Tibial nerve (tissue), 4 donors: ENCODE measurements around the gene ACOT4. TPM values are rescaled to one million over a fixed set of nuclear protein-coding genes. Genes with fewer than 3 reads are reported as not detected.

Experiments used
- DNase-seq, 2 donors: peaks; one replicate each; pipeline ENCODE4 v3.0.0-alpha.2; 2019; ENCODE audit warnings: low spot score in 2 of 2
- H3K27ac ChIP-seq, 4 donors: fragments of 200-600 bp; sonication (generic) in 3 of 4; one replicate each; pipeline ENCODE4 v1.5.1; 2017 to 2019; ENCODE audit warnings: mild to moderate bottlenecking in 1 of 4
- H3K27me3 ChIP-seq, 2 donors: fragments of 200-600 bp; sonication (generic) in 1 of 2; one replicate each; pipeline versions ENCODE4 v1.5.1 to v1.6.0; 2017 to 2019
- H3K36me3 ChIP-seq, 3 donors: fragments of 200-600 bp; sonication (generic); one replicate each; pipeline ENCODE4 v1.5.1; 2018 to 2019
- H3K4me1 ChIP-seq, 4 donors: fragments of 200-600 bp; sonication (generic) in 3 of 4; one replicate each; pipeline ENCODE4 v1.5.1; 2017 to 2019
- H3K4me3 ChIP-seq, 4 donors: fragments of 200-600 bp; sonication (generic) in 3 of 4; one replicate each; pipeline ENCODE4 v1.5.1; 2017 to 2019; ENCODE audit warnings: mild to moderate bottlenecking in 1 of 4, moderate library complexity in 1 of 4
- H3K9me3 ChIP-seq, 4 donors: fragments of 200-600 bp; sonication (generic) in 3 of 4; one replicate each; pipeline ENCODE4 v1.5.1; 2017 to 2019
- CTCF ChIP-seq, 5 experiments: fragments of 200-600 bp in 3 of 5; fragments of 450-650 bp in 2 of 5; sonication (generic) in 3 of 5; IDR thresholded peaks; one replicate each; pipeline ENCODE4 v1.5.1; 2016 to 2019; ENCODE audit warnings: antibody characterized with exemption in 5 of 5, mild to moderate bottlenecking in 3 of 5, moderate library complexity in 2 of 5
- EP300 ChIP-seq, 2 donors: sonication (generic); formaldehyde crosslinking; IDR thresholded peaks; one replicate each; pipeline ENCODE4 v1.6.1; 2017; ENCODE audit warnings: antibody characterized with exemption in 2 of 2, mild to moderate bottlenecking in 1 of 2
- POLR2A ChIP-seq, 2 donors: fragments of 450-650 bp; IDR thresholded peaks; one replicate each; pipeline ENCODE4 v1.6.1; 2017; ENCODE audit warnings: antibody characterized with exemption in 2 of 2, mild to moderate bottlenecking in 2 of 2, moderate library complexity in 2 of 2
- WGBS, 2 donors: methylation state at CpG; one replicate each; pipeline ENCODE4 v1.1.5; 2018; 5-methylcytosine and 5-hydroxymethylcytosine counted together
- total RNA-seq, 4 donors: library from RNA; depleted of rRNA; stranded (reverse); fragments of >200 nt; gene quantifications; one replicate each; pipeline ENCODE4 v1.1.0, GENCODE V29; 2016

The ACOT4 gene
- total RNA-seq, 4 donors from 2014 or later = 0.20 to 3.3 (median 1.6) TPM

GRCh38 chr14:73625706-73626105 is 34.0 kb downstream of the ACOT4 start:
- Histone ChIP-seq H3K4me3 (no peak overlapping the region), H3K36me3 (no peaks in the 10 kb centered on the region), H3K9me3 (no peaks in the 10 kb centered on the region), H3K27ac (no peak overlapping the region), H3K27me3 (no peaks in the 10 kb centered on the region), H3K4me1 (no peaks in the 10 kb centered on the region)
- DNase-seq = no peak
- 26 to 29% methylated on average over 1 of the region's 1 CpG for WGBS, 2 donors
- no peak for TF ChIP-seq CTCF (IDR thresholded peaks at IDR 0.05)
- TF ChIP-seq POLR2A (IDR thresholded peaks at IDR 0.05) = no peak
- TF ChIP-seq EP300 (IDR thresholded peaks at IDR 0.05) = no peak

- Histone ChIP-seq H3K4me1 (no peaks in the 10 kb centered on the region), H3K27me3 (no peaks in the 10 kb centered on the region), H3K9me3 (no peaks in the 10 kb centered on the region), H3K4me3 (no peak overlapping the region), H3K27ac (no peak overlapping the region), H3K36me3 (no peaks in the 10 kb centered on the region)
- 90 to 92% methylated on average over 2 of the region's 2 CpGs for WGBS, 2 donors
- TF ChIP-seq POLR2A (IDR thresholded peaks at IDR 0.05) = no peak
- TF ChIP-seq CTCF (IDR thresholded peaks at IDR 0.05) = no peak
- TF ChIP-seq EP300 (IDR thresholded peaks at IDR 0.05) = no peak
- no peak for DNase-seq
Observed at GRCh38 chr14:73627151-73627558, 35.5 kb downstream of the ACOT4 start.

GRCh38 chr14:73630009-73630780 is 38.5 kb downstream of the ACOT4 start:
- 84% methylated on average over 10 of the region's 10 CpGs for WGBS, 2 donors
- TF ChIP-seq CTCF (IDR thresholded peaks at IDR 0.05) (no peak), EP300 (IDR thresholded peaks at IDR 0.05) (no peak), POLR2A (IDR thresholded peaks at IDR 0.05) (no peak)
- Histone ChIP-seq H3K4me1 (peaks cover 0 to 15% (median 6%) of the 10 kb centered on the region in 4 donors), H3K27ac (no peak overlapping the region), H3K27me3 (no peaks in the 10 kb centered on the region), H3K36me3 (no peaks in the 10 kb centered on the region), H3K4me3 (no peak overlapping the region), H3K9me3 (no peaks in the 10 kb centered on the region)
- DNase-seq = no peak

- peak; percentile 82 to 92 (median 89) for TF ChIP-seq CTCF (IDR thresholded peaks at IDR 0.05)
- TF ChIP-seq POLR2A (IDR thresholded peaks at IDR 0.05) = no peak
- peak in 1 of 2 donors; percentile 66 for DNase-seq
- peaks cover 0 to 15% (median 6%) of the 10 kb centered on the region in 4 donors for H3K4me1 ChIP-seq
- peak overlapping the region in 2 of 4 donors; percentile 23 to 52 for H3K27ac ChIP-seq
- peak overlapping the region; percentile 53 to 67 (median 62) for H3K4me3 ChIP-seq
- no peaks in the 10 kb centered on the region for H3K36me3 ChIP-seq
- H3K27me3 ChIP-seq = no peaks in the 10 kb centered on the region
- no peaks in the 10 kb centered on the region for H3K9me3 ChIP-seq
- 13 to 16% methylated on average over 39 to 42 of the region's 44 CpGs for WGBS, 2 donors
Observed at GRCh38 chr14:73633116-73634010, 41.7 kb downstream of the ACOT4 start.
